Thoracic aorta (tissue), 2 donors: ENCODE results near the gene SPI1. TPM values are rescaled to one million over a fixed set of nuclear protein-coding genes. Genes with fewer than 3 reads are reported as not detected.

Experiments
- ATAC-seq: fragments of 150-250 bp; one replicate; pipeline ENCODE4 v1.8.0; 2017; ENCODE audit warnings: low read depth; ENCODE audit not compliant: insufficient number of reproducible peaks, low FRiP score
- DNase-seq: peaks from one replicate; pipeline ENCODE4 v3.0.0-alpha.2; 2020; ENCODE audit warnings: low spot score
- H3K27ac ChIP-seq, 2 donors: fragments of 200-600 bp; sonication (generic); 1 replicate in 1 of 2; 2 replicates in 1 of 2; pipeline ENCODE4 v1.5.1; 2016; ENCODE audit warnings: mild to moderate bottlenecking in 2 of 2, moderate library complexity in 2 of 2
- H3K27me3 ChIP-seq: fragments of 200-600 bp; sonication (generic); replicated peaks from 2 replicates; pipeline ENCODE4 v1.6.0; 2016; ENCODE audit warnings: mild to moderate bottlenecking; ENCODE audit not compliant: insufficient read depth
- H3K36me3 ChIP-seq: fragments of 200-600 bp; sonication (generic); one replicate; pipeline ENCODE4 v1.5.1; 2016
- H3K4me1 ChIP-seq, 2 donors: fragments of 200-600 bp; sonication (generic); 1 replicate in 1 of 2; 2 replicates in 1 of 2; pipeline versions ENCODE4 v1.5.1 to v1.6.0; 2016; ENCODE audit warnings: low read depth in 2 of 2, mild to moderate bottlenecking in 1 of 2; ENCODE audit not compliant: control insufficient read depth in 1 of 2
- H3K4me3 ChIP-seq: fragments of 200-600 bp; sonication (generic); 2 replicates; pipeline ENCODE4 v1.5.1; 2016; ENCODE audit warnings: mild to moderate bottlenecking
- H3K9me3 ChIP-seq: fragments of 200-600 bp; sonication (generic); 2 replicates; pipeline ENCODE4 v1.5.1; 2016
- total RNA-seq, 2 donors: library from RNA; depleted of rRNA; stranded (reverse); fragments of >200 nt; gene quantifications; one replicate each; pipeline versions ENCODE4 v1.1.0 to v1.2.3, GENCODE V29; 2016
- TF ChIP-seq, protein P1 (sequence below): fragments of 200-600 bp; sonication (generic); IDR thresholded peaks from one replicate; pipeline ENCODE4 v1.5.1; 2019; ENCODE audit warnings: antibody characterized with exemption

Gene SPI1
- total RNA-seq, 2 donors from 2014 or later = 35.0 to 44.4 TPM

DNA sequence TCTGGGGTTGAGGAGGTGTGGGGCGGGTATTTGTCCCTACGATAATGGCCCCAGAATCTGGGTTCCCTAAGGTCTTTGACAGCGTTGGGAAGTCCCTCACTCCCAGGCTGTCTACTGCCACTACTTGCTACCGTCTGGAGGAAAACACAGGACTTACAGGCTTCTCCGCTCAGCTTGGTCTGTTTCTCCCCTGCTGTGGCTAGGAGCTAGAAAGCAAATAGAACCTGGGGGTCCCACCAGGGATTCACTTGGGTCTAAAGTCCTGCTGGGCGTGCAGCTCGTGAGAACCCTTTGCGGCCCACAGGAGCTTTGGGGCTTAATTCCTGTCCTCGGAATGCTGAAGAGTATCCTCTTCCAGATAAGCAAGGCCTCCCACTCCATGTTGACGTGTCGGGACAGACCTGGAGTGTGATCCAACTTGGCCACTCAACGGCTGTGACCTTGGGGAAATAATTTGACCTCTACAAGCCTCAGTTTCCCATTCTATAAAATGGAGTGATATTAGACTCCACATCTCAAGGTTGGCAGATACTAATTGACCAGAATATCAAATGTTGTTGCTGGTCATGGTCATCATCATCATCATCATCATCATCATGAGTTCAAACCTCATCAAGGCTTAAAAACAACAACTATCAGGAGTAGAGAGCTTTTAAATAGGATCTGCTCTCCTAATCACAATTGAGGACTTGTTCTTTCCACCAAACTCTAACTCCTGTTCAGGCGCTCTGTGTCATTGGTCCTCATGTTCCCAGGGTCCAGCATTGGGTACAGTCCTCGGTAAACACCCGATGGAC, 24.2 kb downstream of the SPI1 start:
- Histone ChIP-seq H3K4me3 (no peak overlapping the region), H3K4me1 (peaks cover 0 to 5% of the 10 kb centered on the region in 2 donors), H3K9me3 (no peaks in the 10 kb centered on the region), H3K27me3 (no peaks in the 10 kb centered on the region), H3K27ac (no peak overlapping the region), H3K36me3 (no peaks in the 10 kb centered on the region)
- DNase-seq (no peak), ATAC-seq (no peak)
- TF ChIP-seq, protein P1, sequence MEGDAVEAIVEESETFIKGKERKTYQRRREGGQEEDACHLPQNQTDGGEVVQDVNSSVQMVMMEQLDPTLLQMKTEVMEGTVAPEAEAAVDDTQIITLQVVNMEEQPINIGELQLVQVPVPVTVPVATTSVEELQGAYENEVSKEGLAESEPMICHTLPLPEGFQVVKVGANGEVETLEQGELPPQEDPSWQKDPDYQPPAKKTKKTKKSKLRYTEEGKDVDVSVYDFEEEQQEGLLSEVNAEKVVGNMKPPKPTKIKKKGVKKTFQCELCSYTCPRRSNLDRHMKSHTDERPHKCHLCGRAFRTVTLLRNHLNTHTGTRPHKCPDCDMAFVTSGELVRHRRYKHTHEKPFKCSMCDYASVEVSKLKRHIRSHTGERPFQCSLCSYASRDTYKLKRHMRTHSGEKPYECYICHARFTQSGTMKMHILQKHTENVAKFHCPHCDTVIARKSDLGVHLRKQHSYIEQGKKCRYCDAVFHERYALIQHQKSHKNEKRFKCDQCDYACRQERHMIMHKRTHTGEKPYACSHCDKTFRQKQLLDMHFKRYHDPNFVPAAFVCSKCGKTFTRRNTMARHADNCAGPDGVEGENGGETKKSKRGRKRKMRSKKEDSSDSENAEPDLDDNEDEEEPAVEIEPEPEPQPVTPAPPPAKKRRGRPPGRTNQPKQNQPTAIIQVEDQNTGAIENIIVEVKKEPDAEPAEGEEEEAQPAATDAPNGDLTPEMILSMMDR = no peak

DNA sequence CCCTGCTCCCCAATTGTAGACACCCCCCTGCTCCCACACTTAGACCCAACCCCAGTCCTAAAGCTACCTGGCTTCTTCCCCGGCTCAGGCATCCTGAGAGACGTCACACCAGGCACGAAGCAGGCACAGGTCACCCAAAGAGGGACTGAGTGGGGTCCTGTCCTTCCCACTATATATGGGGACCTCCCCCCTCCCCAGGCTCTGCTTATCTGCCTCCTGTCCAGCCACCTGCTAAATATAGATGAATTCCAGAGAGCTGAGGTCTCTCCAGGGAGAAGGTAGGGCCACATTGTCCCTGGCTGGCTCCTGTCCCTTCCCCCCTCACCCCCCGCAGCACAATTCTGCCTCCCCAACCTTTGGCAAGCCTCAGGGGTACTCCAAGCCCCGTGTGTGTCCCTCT, 25.8 kb downstream of the SPI1 start, which contains the start of gene MYBPC3:
Gene MYBPC3 (minus strand): TSS at position 147 of the 400 bp plus-strand sequence. CDS start 55 bp downstream, at position 92.
- no peaks in the 10 kb centered on the region for H3K36me3 ChIP-seq
- ATAC-seq (no peak), DNase-seq (no peak)
- H3K9me3 ChIP-seq = no peaks in the 10 kb centered on the region
- peaks cover 0 to 5% of the 10 kb centered on the region in 2 donors for H3K4me1 ChIP-seq
- no peak within 1 kb of the TSS for H3K27ac ChIP-seq
- no peak within 1 kb of the TSS for H3K4me3 ChIP-seq
- H3K27me3 ChIP-seq = no peaks in the 10 kb centered on the region
- TF ChIP-seq, protein P1 = no peak

DNA sequence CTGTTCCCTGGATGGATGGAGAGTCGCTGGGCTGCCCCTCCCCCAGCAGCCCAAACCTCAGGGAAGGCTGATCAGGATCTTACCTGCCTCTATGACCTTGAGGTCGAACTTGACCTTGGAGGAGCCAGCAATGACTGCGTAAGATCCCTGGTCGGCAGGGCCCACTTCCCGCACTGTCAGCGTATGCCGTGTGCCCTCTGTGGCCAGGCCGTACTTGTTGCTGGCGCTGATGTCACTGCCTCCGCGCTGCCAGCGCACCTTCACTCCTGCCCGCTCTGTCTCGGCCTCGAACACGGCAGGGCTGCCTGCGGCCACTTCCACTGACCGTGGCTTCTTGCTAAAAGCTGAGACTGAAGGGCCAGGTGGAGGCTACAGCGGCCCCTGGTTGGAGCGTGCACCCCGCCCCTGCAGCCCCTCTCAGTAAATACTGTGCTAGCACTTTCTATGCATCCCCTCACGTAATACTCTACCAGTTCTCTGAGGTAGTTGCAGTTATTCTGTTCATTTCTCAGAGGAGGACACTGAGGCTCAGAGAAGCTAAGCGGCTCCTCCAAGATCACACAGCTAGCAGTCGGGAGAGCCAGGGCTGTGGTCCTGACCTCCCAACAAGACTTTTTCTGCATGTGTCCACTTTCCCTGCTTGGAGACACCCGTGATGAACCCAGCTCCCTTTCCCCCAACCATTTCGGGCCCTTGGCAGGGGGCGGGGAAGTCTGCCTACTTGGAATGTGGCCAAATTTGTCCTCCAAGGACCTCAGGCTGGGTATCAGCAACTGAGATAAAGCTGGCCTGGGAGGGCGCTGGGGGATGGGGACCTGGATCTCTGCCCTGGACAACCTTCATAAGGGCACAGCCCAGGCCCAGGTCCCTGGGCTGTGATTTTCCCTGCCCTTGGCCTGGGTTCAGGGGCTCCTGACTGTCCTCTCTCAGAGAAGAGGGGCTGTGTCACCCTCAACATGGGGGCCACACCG, 26.9 kb downstream of the SPI1 start:
- ATAC-seq (no peak), DNase-seq (no peak)
- H3K4me3 ChIP-seq = no peak overlapping the region
- peaks cover 0 to 5% of the 10 kb centered on the region in 2 donors for H3K4me1 ChIP-seq
- H3K36me3 ChIP-seq = no peaks in the 10 kb centered on the region
- TF ChIP-seq, protein P1 = no peak
- H3K27ac ChIP-seq = no peak overlapping the region
- H3K9me3 ChIP-seq = no peaks in the 10 kb centered on the region
- H3K27me3 ChIP-seq = no peaks in the 10 kb centered on the region

DNA sequence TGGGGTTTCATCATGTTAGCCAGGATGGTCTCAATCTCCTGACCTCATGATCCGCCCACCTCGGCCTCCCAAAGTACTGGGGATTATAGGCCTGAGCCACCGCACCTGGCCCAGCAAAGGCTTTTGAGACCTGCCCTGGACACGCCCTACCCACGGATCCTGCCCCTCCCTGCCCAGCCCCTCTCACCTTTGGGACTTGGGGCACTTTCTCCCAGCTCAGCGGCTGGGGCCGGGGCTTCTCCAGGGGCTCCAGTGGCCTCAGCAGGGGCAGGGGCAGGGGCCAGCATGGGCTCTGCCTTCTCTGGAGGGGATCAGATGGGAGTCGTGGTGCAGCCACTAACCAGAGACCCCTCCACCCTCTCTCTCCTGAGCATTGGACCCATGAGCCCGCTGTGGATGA, 28.0 kb downstream of the SPI1 start:
- H3K27me3 ChIP-seq = no peaks in the 10 kb centered on the region
- no peaks in the 10 kb centered on the region for H3K36me3 ChIP-seq
- peaks cover 0 to 2% of the 10 kb centered on the region in 2 donors for H3K4me1 ChIP-seq
- ATAC-seq (no peak), DNase-seq (no peak)
- no peaks in the 10 kb centered on the region for H3K9me3 ChIP-seq
- TF ChIP-seq, protein P1 = no peak
- H3K4me3 ChIP-seq = no peak overlapping the region
- no peak overlapping the region for H3K27ac ChIP-seq
